Astrocyte of the cerebellum (primary cell): Measurements from ENCODE around the gene WDR89.
"Not testable (repeated sequence)": the region's sequence is repeated elsewhere in the genome, so short reads cannot be mapped to it uniquely, and the experiment has no call there.

Experiments
- DNase-seq: peaks from one replicate; pipeline ENCODE4 v3.0.0-alpha.2; 2011; ENCODE audit warnings: low read depth
- H3K4me3 ChIP-seq: 2 replicates; pipeline ENCODE4 v1.5.1; 2011; ENCODE audit warnings: mild to moderate bottlenecking, low read depth, low read length, moderate library complexity
- CTCF ChIP-seq: IDR thresholded peaks from 2 replicates; pipeline ENCODE4 v1.5.1; 2012; ENCODE audit warnings: low read length, low read depth, moderate library complexity, mild to moderate bottlenecking; ENCODE audit errors: missing control alignments
- in situ Hi-C: cut with HindIII; loops from 2 replicates; pipeline ENCODE4 v1.10.0; 2017; ENCODE audit warnings: low sequenced_read_pairs

The WDR89 gene

GRCh38 chr14:63624203-63624602, 17.5 kb downstream of the WDR89 start:
- TF ChIP-seq CTCF = no peak
- H3K4me3 ChIP-seq = no peak overlapping the region
- in situ Hi-C loops = no loop called here
- DNase-seq = no peak

GRCh38 chr14:63621975-63622374, 19.7 kb downstream of the WDR89 start:
- DNase-seq, in situ Hi-C loops, H3K4me3 ChIP-seq: not testable (repeated sequence)

GRCh38 chr14:63616015-63616414, 25.7 kb downstream of the WDR89 start:
- in situ Hi-C loops = no loop called here
- DNase-seq = no peak
- no peak overlapping the region for H3K4me3 ChIP-seq
- TF ChIP-seq CTCF = no peak

GRCh38 chr14:63614679-63615363, 26.9 kb downstream of the WDR89 start:
- no peak overlapping the region for H3K4me3 ChIP-seq
- in situ Hi-C loops = no loop called here
- peak; percentile 8 for DNase-seq
- no peak for TF ChIP-seq CTCF

- in situ Hi-C loops = no loop called here
- DNase-seq = no peak
- no peak overlapping the region for H3K4me3 ChIP-seq
- TF ChIP-seq CTCF = no peak
Observed at GRCh38 chr14:63611078-63611477, 30.6 kb downstream of the WDR89 start.

- no peak overlapping the region for H3K4me3 ChIP-seq
- in situ Hi-C loops = no loop called here
- TF ChIP-seq CTCF = no peak
- DNase-seq = no peak
Observed at GRCh38 chr14:63605041-63605532, 36.6 kb downstream of the WDR89 start.

- no peak for TF ChIP-seq CTCF
- no peak overlapping the region for H3K4me3 ChIP-seq
- in situ Hi-C loops = no loop called here
- DNase-seq = no peak
Observed at GRCh38 chr14:63604626-63605025, 37.0 kb downstream of the WDR89 start.
